ENCODE data around the gene AGBL3.
"Not testable (repeated sequence)": the region's sequence is repeated elsewhere in the genome, so short reads cannot be mapped to it uniquely, and the experiment has no call there.

AGBL3 gene

DNA sequence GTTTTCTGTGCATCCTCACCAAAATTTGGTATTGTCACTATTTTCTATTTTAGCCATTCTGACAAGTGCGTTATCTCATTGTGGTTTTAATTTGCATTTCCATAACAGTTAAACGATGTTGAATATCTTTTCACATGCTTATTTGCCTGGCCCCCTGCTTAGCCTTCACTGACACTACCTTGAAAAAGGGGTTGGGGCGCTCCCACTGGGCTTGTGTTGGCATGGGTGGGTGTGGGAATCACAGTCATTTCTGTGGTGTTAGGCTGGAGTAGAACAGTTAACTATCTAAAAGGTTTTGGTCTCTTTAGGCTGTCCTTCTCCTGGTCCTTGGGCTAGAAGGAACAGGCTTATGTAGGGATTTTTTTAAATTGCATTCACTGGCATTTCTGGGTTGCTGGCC is 89.4 kb downstream of the AGBL3 start:
- DNase-seq (ENCODE audit: low read depth in 3 of 3) = no peak

DNA sequence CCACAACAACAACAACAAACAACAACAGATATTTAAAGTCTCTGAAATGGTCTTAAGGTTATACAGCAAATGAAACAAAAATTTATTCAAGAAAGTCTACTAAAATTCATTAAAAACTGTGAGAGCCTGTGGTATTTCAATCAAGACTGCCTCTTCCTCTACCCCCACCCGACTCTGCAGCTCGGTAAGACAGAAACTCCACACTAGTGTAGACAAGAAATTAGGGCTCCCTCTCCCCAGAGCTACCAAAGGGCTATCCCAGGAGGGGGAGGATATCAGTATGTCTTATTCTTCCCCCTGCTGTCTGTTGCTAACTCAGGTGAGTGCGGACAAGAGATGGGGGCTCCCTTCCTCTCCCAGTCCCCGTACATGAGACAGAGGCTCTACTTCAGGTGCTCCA is 90.6 kb downstream of the AGBL3 start:
- DNase-seq (ENCODE audit: low read depth in 3 of 3) = no peak

DNA sequence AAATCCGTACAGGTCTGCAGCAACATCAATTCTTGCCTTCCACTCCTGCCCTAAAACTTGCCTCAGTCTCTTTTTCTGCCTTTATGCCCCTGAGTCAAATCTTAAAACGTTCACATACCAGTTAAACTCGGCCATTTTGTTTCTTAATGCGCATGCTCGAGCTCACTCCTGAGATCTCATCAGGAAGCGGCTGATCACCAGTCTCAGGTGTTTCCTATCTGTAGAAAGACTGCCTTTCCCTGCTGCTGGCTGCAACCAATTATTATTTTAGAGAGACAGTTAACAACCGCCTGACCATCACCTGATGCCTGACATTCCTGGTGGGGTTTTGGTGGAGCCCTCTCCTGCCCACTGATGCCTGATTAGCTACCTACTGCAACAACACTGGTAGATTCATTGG is 91.3 kb downstream of the AGBL3 start:
- DNase-seq (ENCODE audit: low read depth in 3 of 3) = no peak

DNA sequence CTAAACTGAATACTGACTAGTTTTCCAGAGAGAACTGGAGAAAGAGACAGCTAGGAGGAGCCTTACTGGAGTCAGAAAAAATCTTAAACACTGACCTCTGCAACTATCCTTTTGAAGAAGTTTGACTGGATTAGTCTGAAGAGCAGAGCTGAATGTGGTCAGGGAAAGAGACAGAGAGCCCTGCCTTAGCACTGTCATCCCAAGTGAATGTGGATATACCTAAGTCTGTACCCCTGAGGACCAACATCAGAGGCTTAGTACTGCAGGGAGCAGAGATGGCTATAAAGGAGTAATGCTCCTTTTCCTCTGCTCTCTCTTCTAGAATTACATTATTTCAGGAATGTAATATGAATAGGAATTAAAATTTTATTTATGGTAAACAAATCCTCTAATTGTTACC is 91.7 kb downstream of the AGBL3 start:
- no peak for DNase-seq (ENCODE audit: low read depth in 3 of 3)

DNA sequence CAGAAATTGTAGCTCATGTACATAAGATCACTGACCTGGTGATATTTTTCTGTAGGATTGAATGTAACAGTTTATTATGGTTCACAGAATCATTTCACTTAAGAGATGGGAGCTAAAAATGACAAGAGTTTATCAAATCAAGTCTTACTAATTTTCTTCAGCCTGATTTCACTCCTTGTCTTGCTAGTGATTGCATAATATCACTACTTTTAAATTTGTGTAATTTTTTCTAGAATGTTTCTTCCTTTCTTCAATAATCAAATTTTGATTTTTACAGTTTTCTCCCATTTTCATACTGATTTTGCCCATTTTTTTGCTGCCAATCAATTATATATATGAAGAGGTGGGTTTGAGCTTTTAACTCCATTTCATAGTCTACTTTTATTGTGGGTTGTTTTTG is 92.8 kb downstream of the AGBL3 start:
- no peak for DNase-seq (ENCODE audit: low read depth in 3 of 3)

DNA sequence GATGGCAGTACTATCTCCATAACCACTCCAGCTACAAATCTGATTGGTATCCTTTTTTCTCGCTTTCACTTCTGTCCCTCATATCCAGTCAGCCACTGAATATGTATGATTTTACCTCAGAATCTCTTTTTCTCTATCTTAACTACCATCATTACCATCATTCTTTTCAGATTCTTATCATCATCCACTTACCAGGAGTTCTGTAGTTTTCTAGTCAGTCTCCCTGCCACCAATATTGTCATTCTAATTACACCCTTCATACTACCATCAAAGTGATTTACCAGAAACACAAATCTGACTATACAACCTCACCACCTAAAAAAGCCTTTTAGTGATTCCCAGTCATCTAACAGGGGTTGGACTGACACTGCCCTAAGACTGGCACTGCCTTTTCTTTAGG is 96.7 kb downstream of the AGBL3 start:
- no peak for DNase-seq (ENCODE audit: low read depth in 3 of 3)

DNA sequence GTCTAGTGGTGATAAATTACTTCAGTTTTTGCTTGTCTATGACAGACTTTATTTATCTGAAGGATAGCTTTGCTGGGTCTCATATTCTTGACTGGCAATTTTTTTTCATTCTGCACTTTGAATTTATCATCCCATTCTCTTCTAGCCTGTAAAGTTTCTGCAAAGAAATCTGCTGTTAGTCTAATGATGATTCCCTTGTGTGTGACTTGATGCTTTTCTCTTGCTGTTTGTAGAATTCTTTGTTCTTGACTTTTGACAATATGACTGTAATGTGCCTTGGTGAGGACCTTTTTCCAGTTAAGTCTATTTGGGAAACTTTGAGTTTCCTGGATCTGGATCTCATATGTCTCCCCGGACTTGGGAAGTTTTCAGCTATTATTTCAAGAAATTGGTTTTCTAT is 102.3 kb downstream of the AGBL3 start:
- no peak for DNase-seq (ENCODE audit: low read depth in 3 of 3)

DNA sequence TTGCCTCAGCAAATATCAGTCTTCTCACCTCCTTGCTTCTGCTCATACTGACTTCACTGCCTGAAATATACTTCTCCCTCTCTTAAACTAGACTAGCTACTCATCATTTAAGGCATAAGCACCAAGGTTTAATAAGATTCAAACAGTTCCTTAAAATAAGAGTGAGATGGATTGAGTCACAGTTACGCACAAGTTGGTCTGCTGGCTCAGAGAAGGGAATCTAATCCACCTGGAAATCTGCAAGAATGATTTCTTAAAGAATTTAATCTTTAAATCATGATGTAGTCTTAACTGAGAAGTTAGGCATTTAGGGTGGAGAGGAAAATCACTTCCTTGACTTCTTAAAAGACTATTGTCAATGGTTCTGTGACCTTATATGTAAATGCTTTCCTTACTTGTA is 105.4 kb downstream of the AGBL3 start:
- DNase-seq (ENCODE audit: low read depth in 3 of 3) = no peak

DNA sequence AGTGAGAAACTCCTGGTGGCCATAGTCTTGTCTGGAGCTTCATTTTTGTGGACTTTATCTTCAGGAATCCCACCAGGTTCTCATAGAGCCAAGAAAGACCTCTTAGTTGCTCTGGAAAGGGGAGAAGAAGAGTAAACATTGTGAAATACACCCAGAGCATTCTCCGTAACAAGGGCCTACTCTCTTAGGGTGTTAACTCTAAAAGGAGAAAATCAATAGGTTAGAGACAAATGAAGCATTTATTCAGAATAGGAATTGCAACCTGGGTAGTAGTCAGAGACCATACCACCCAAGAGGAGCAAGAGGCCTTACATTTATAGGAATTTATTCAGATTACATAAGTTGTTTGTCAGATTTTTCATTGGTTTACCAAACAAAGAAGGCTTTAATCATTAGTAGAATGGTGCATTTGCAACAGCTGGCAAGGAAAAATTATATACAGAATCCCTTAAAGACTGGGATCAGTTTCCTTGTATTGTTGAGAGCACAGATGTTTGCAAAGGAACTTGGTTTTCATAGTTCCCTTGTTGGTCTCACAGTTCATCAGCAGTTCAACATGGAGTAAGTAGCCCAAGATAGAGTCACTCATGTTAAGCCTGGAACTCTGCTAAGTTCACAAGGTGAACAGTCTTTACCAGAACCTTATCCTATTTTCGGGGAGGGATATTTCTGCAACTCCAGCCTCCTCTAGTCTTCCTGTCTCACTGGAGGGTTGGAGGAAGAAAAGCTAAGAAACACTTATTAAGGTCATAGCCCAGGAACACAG is 108.3 kb downstream of the AGBL3 start:
- no peak for DNase-seq (ENCODE audit: low read depth in 3 of 3)

DNA sequence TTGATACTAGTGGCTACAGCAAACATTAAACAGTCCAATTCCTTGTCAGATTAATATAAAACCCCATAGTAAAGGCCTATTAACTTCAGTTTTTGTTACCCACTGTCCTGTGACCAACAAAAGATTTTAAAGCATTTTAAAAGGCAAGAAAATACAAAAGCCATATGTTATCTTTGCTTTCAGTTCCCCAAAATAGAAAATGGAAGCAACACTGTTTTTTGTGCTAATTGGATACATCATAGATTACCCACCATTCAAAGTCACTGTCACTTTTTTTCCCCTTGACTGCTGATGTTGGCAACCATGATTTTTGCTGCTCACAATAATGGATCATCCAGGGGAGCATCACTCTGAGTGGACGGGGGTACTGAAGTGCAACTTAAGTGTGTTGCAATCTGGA is 109.1 kb downstream of the AGBL3 start:
- DNase-seq (ENCODE audit: low read depth in 3 of 3) = no peak

DNA sequence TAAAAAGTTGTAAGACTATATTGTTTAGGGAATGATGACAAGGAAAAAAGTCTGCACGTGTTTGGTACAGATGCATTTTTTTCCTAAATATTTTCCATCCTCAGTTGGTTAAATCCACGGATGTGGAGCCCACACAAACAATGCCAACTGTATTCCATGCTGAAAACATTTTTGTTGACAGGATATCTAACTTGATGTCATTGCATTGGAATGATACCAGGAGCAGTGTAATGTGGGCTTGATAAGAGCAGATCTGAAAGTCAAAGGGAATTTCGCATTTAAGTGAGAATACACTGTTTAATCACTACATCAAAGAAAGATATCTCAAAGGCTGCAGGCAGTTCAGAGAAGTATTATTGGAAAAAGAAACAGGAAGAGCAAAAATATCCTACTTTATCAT is 112.1 kb downstream of the AGBL3 start:
- no peak for DNase-seq (ENCODE audit: low read depth in 3 of 3)

DNA sequence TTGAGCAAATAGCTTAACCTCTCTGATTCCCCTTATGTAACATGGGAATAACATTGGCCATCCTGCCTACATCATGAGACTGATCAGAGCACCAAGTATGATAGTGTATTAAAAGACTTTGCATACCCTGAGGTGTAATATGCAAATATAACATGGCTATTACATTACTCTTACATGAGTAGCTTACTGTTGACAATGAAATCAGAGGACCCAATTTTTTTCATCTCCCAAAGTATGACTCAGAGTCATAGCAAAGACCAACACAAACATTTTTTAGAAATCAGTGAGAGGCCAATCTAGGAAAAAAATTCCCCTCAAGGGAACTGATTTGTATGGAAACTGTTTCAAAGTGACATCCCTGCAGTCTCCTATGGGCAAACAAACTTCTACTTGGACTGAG is 114.5 kb downstream of the AGBL3 start:
- no peak for DNase-seq (ENCODE audit: low read depth in 3 of 3)

DNA sequence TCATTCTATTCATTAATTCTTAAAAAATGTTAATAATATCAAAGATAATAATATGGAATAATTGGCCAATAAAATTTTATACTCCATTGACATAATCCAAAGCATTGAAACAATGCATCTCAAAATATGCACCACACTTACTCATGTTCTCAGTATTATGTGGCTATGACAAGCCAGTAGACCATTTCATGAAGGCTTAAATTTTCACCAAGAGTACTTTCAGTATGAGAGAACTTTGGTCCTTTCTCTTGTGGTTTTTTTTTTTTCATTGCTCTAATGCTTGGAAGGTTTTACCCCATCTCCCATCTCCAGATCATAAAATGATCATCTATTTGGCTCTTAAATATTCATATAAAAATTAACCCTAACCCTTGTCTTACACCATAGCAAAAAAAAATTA is 116.1 kb downstream of the AGBL3 start:
- DNase-seq (ENCODE audit: low read depth in 3 of 3) = no peak

DNA sequence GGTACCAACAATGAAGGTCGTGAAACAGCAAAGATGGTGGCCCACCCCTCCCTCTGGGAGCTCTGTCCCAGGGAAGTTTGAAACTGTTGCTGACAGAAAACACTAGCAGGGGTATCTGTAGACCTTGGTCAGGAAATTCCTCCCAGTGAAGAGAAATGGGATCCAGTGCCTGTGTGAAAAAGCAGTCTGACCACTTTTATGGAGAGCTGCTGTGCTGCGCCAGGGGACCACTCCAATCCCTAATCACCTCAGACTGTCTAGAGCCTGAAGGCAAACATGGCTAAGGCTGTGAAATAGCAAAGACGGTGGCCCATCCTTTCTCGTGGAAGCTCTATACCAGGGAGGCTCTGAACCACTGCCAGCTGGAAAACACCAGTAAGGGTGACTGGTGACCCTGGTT is 123.3 kb downstream of the AGBL3 start:
- no peak for DNase-seq (ENCODE audit: low read depth in 3 of 3)

DNA sequence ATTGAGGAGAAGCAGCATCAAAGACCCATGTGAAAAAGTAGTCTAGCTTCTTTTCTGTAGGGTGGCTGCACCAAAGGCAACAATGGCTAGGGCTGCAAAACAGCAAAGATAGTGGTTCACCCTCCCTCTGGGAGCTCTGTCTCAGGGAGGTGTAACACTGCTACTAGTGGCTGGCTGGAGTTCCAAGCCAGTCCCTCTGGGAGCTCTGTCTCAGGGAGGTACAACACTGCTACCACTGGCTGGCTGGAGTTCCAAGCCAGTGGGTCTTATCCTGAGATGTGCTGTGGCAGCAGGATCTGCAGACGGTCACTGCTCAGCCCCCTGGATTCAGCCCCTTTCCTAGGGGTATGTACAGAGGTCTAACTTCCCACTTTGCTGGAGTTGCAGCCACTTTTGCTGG is 123.7 kb downstream of the AGBL3 start:
- DNase-seq (ENCODE audit: low read depth in 3 of 3) = no peak

DNA sequence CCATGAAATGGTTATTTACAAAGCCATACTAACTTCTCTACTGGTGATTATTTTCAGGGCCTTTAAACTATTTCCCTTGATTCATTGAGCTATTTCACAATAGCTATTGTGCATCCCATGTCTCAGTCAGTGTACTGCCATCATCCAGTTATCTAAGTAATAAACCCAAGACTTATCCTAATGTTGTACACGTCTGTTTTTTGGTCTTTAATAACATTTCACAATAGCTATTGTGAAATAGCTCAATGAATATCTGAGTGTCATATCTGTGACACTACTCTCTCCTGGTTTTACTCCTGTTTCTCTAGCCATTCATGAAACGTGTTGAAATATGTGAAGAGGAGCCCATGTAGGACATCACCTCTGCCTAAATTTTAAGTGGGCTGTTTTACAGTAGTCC is 125.1 kb downstream of the AGBL3 start:
- DNase-seq (ENCODE audit: low read depth in 3 of 3) = no peak

DNA sequence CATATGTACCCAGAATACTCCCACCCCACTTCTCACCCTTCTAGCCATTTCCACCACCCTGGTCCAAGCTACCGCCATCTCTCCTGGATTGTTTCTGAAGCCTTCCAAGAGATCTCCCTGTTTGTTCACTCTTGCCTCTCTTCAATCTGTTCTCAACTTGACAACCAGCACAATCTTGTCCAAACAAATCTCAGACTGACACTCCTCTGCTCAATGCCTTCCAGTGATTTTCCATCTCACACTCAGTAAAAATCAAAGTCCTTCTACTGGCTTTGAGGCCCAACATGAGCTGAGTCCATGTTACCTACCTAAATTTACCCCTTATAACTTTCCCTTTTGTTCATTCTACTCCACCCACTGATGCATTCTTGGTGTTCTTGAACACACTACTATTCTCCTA is 128.3 kb downstream of the AGBL3 start:
- no peak for DNase-seq (ENCODE audit: low read depth in 3 of 3)

DNA sequence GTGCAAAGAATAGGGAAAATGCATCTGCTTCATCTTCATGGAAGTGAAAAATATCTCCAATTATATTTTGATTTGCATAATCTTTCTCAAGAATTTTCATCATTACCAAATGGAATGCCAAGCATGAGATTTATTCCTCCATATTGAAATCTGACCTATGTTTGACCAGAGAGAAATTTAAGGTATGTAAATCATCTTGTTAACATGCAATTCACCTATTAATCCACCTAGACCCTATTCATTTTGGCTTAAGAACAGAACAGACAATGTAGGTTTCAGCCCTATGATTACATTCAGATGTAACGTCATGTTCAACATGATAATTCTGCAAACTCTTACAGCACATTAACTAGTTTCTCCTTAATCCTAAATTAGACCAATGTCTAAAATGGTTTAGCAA is 130.8 kb downstream of the AGBL3 start:
- DNase-seq (ENCODE audit: low read depth in 3 of 3) = no peak

DNA sequence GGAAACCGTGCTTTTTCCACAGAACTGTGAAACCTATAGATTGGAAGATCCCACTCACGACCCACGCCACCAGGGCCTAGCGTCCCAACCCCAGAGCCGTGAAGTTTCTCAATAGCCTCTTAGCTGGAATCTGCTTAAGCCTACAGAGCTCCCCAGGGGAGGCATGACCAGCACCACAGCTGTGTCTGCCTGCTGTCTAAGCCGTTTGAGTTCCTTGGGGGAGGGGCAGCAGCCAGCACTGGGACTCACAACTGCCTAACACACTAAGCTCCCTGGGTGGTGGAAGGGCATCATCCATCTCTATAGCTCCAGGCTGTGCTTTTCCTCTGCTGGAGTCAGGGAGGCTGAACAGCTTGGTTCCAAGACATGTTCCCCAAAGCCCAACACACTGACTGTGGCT is 135.6 kb downstream of the AGBL3 start:
- DNase-seq (ENCODE audit: low read depth in 3 of 3) = no peak

DNA sequence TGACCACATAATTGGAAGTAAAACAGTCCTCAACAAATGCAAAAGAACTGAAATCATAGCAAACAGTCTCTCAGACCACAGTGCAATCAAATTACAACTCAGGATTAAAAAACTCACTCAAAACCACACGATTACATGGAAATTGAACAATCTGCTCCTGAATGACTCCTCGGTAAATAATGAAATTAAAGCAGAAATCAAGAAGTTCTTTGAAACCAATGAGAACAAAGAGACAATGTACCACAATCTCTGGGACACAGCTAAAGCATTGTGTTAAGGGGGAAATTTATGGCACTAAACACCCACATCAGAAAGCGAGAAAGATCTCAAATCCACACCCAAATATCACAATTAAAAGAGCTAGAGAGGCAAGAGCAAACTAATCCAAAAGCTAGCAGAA is 138.3 kb downstream of the AGBL3 start:
- DNase-seq (ENCODE audit: low read depth in 3 of 3) = not testable (repeated sequence)

DNA sequence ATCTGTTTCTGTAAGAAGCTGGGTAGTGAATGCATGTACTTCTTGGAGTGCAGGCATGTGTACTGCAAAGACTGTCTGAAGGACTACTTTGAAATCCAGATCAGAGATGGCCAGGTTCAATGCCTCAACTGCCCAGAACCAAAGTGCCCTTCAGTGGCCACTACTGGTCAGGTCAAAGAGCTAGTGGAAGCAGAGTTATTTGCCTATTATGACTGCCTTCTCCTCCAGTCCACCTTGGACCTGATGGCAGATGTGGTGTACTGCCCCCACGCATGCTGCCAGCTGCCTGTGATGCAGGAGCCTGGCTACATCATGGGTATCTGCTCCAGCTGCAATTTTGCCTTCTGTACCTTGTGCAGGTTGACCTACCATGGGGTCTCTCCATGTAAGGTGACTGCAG is 142.6 kb downstream of the AGBL3 start:
- no peak for DNase-seq (ENCODE audit: low read depth in 3 of 3)

DNA sequence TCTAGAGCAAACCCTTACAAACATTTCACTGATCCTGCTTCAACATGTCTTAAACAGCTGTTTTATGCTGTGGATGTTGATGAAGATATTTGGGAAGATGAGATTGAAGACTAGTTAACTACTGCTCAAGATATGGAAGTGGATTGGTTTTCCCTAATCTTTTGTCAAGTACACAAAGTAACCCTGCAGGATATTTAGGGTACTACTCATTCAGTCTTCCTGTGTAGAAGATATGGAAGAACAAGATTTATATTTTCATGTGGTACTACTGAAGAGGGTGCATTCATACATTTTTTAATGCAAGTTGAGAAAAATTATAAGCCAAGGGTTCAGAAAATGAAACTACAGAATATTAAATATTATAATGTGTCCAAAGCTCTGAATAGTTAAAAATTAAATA is 143.3 kb downstream of the AGBL3 start:
- DNase-seq (ENCODE audit: low read depth in 3 of 3) = no peak

DNA sequence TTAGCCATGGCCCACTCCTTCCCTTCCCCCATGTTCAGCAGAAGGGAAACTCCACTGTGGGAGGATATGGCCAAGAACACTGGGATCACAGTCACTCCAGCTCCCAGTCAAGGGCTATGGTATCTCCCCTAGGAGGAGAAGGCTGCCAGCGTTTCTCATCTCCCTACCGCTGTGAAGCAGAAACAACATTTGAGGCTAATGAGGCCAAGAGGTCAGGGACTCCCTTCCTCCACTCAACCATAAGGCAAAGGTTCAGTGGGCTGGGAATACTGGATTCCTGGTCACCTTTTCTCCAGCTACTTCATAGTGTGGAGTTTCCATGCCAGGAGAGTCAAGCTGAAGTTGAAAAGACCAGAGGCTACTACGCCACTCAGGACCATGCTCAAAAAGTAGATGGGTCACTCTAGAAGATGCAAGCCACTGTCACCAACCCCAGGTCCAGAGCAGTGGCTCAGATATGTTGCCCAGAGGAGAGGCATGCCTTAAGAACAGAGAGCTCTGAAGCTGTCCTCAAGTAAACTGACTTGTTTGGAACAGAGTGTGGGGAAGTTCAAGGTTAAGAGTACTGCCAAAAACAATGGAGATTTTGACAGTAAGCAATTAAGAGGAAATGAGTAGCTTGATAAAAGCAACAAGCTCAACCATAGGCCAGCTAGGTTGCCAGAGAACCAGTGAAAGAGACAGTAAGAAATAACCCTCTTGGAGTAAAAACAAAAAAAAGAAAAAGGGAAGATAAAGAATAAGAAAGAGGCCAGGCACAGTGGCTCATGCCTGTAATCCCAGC is 157.8 kb downstream of the AGBL3 start:
- no peak for DNase-seq (ENCODE audit: low read depth in 3 of 3)

Data from stimulated activated CD4-positive, alpha-beta T cell treated with anti-CD3 and anti-CD28 coated beads, TNF-alpha, amount 100 ng/mL, for 4 hours (primary cell).